DND-41 (cell line): ENCODE measurements around the gene LAMB2.

Source experiments
- ATAC-seq: fragments of 200-7000 bp; cut with Tn5 transposase; 3 replicates; pipeline ENCODE4 v1.9.1; 2021; ENCODE audit warnings: low read depth; ENCODE audit not compliant: insufficient read depth
- DNase-seq: peaks from one replicate; pipeline ENCODE4 v3.0.0-alpha.2; 2020
- H2AFZ ChIP-seq: 2 replicates; pipeline ENCODE4 v1.6.0; 2012; ENCODE audit warnings: low read depth, low read length
- H3K27ac ChIP-seq: 2 replicates; pipeline ENCODE4 v1.5.1; 2012; ENCODE audit warnings: low read length, inconsistent platforms
- H3K27me3 ChIP-seq: fragments of 200-600 bp; sonication (generic); 2 replicates; pipeline ENCODE4 v1.6.0; 2012; ENCODE audit warnings: low read length, mild to moderate bottlenecking, inconsistent platforms; ENCODE audit not compliant: insufficient read depth, poor library complexity
- H3K36me3 ChIP-seq: 2 replicates; pipeline ENCODE4 v1.5.1; 2012; ENCODE audit warnings: low read length, inconsistent platforms; ENCODE audit not compliant: insufficient read depth
- H3K4me1 ChIP-seq: 2 replicates; pipeline ENCODE4 v1.5.1; 2012; ENCODE audit warnings: mild to moderate bottlenecking, low read length; ENCODE audit not compliant: insufficient read depth
- H3K4me2 ChIP-seq: 2 replicates; pipeline ENCODE4 v1.6.0; 2012; ENCODE audit warnings: mild to moderate bottlenecking, moderate library complexity, low read length, inconsistent platforms; ENCODE audit not compliant: insufficient read depth
- H3K4me3 ChIP-seq, 2 experiments: fragments of 200-600 bp in 1 of 2; shearing (Covaris generic) in 1 of 2; 2 replicates each; pipeline ENCODE4 v1.5.1; 2012 to 2016; ENCODE audit warnings: inconsistent platforms in 2 of 2, low read length in 2 of 2, mild to moderate bottlenecking in 2 of 2, low read depth in 1 of 2, moderate library complexity in 1 of 2
- H3K79me2 ChIP-seq: 2 replicates; pipeline ENCODE4 v1.6.0; 2012; ENCODE audit warnings: low read length, inconsistent platforms; ENCODE audit not compliant: insufficient read depth
- H3K9ac ChIP-seq: 2 replicates; pipeline ENCODE4 v1.6.0; 2012; ENCODE audit warnings: low read depth, mild to moderate bottlenecking, inconsistent platforms, low read length, moderate library complexity
- H3K9me3 ChIP-seq: 2 replicates; pipeline ENCODE4 v1.5.1; 2012; ENCODE audit warnings: low read length, moderate library complexity, mild to moderate bottlenecking, inconsistent platforms; ENCODE audit not compliant: insufficient read depth, severe bottlenecking
- H4K20me1 ChIP-seq: 2 replicates; pipeline ENCODE4 v1.6.0; 2012; ENCODE audit warnings: low read length; ENCODE audit not compliant: insufficient read depth
- EZH2 ChIP-seq: IDR thresholded peaks from 3 replicates; pipeline ENCODE4 v1.6.1; 2012; ENCODE audit warnings: borderline replicate concordance, low read depth, mild to moderate bottlenecking, moderate library complexity, low read length, inconsistent platforms; ENCODE audit not compliant: severe bottlenecking
- TF ChIP-seq, protein P1 (sequence below): IDR thresholded peaks from 2 replicates; pipeline ENCODE4 v1.5.1; 2012; ENCODE audit warnings: borderline replicate concordance, low read length, moderate library complexity, mild to moderate bottlenecking; ENCODE audit not compliant: poor library complexity, severe bottlenecking; ENCODE audit errors: extremely low read depth

The LAMB2 gene

DNA sequence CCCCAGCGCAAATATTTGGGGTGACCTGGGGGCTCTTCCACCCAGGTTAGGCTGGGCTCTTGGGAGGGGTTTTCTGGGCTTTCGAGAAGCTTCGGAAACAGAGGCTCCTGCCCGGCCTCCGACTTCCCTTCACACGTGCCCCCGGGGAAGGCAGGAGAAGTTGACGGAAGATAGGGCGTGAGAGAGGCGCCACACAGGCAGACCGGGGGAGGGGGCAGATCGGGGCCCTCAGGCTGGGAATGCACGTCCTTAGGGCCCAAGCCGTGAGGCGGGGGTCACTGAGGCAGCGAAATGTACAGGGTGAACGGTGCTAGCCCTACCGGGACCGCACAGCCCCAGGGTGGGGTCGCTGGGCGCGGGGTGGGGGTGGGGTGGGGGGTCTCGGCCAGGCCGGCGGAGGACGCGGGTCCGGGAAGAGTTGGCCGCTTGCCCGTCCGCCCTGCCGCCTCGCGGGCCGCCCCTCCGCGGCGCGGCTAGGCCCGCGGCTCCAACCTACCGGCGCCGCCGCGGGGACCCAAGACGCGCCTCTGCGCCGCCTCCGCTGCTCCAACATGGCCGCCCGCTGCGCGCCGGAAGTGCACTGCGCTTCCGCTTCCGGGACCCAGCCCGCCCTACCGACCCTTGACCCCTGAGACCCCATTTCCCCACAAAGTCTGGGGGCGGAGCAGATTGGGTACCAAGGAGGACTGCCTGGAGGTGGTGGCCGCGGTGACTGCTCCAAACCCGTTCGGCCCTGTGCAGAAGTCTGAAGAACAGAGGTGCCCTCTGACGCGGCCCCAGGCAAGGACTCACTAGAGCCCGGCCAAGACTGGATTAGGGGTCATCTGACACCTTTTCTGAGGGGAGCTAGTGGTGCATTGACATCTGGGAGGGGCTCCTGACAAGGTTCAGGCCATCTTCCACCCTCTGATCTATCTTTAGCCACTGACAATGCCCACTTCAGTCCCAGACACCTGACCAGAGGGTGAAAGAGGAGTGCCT, 33.2 kb upstream of the LAMB2 start, which contains the start of gene CCDC71:
Gene CCDC71 (minus strand): TSS at position 561 of the 981 bp plus-strand sequence. CDS start 2,123 bp downstream, outside the sequence.
- ATAC-seq (peak; percentile 87), DNase-seq (peak; percentile 87)
- no peak for TF ChIP-seq EZH2
- TF ChIP-seq, protein P1, sequence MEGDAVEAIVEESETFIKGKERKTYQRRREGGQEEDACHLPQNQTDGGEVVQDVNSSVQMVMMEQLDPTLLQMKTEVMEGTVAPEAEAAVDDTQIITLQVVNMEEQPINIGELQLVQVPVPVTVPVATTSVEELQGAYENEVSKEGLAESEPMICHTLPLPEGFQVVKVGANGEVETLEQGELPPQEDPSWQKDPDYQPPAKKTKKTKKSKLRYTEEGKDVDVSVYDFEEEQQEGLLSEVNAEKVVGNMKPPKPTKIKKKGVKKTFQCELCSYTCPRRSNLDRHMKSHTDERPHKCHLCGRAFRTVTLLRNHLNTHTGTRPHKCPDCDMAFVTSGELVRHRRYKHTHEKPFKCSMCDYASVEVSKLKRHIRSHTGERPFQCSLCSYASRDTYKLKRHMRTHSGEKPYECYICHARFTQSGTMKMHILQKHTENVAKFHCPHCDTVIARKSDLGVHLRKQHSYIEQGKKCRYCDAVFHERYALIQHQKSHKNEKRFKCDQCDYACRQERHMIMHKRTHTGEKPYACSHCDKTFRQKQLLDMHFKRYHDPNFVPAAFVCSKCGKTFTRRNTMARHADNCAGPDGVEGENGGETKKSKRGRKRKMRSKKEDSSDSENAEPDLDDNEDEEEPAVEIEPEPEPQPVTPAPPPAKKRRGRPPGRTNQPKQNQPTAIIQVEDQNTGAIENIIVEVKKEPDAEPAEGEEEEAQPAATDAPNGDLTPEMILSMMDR = no peak
- Histone ChIP-seq H3K9ac (peak within 1 kb of the TSS; percentile 77), H3K9me3 (peaks cover 7% of the 10 kb centered on the region), H3K27ac (peak within 1 kb of the TSS; percentile 80), H2AFZ (peak within 1 kb of the TSS; percentile 88), H3K4me1 (peaks cover 35% of the 10 kb centered on the region), H3K27me3 (no peaks in the 10 kb centered on the region), H3K79me2 (peaks cover 44% of the 10 kb centered on the region), H3K36me3 (peaks cover 40% of the 10 kb centered on the region), H3K4me3 (peak within 1 kb of the TSS; percentile 84 to 95), H3K4me2 (peak within 1 kb of the TSS; percentile 74), H4K20me1 (peaks cover 34% of the 10 kb centered on the region)

DNA sequence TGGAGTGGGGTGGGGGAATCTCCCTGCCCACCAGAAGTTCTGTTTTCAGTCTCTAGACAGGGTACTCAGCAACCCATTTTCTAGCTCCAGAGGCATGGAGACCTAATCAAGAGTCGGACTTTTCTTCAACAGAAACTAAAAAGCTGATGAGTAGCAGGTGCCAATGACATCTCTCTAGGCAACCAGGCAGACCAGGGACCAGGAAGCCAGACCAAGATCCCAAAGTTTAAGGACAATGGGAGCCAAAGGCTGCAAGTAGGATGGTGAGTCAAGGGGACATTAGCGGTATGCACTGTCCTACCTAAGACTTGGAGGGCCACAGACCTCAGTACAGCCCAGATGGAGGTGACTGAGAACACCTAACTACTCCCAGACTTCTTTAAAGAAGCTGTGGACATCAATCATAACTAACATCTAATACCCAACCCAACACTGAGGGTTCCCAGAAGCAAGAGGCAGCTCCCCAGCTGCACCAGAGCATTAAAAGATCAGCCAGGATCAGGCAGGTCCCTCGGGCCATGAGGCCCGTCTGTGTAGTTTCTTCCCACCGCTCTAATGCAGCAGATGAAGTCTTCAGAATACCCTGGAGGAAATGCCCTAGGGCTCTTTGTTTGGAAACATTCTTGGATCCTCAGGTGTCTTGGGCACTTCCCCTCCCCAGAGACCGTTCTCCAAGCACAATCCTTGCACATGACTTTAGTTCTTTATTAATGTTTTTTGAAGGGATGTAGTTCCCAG, 32.3 kb upstream of the LAMB2 start:
- Histone ChIP-seq H2AFZ (no peak overlapping the region), H4K20me1 (peaks cover 34% of the 10 kb centered on the region), H3K27ac (peak overlapping the region; percentile 80), H3K79me2 (peaks cover 44% of the 10 kb centered on the region), H3K27me3 (no peaks in the 10 kb centered on the region), H3K4me2 (peak overlapping the region; percentile 74), H3K4me1 (peaks cover 29% of the 10 kb centered on the region), H3K9me3 (peaks cover 7% of the 10 kb centered on the region), H3K36me3 (peaks cover 40% of the 10 kb centered on the region), H3K4me3 (peak overlapping the region; percentile 84 to 95), H3K9ac (peak overlapping the region; percentile 77)
- TF ChIP-seq EZH2 = no peak
- TF ChIP-seq, protein P1 = no peak
- ATAC-seq (no peak), DNase-seq (no peak)

DNA sequence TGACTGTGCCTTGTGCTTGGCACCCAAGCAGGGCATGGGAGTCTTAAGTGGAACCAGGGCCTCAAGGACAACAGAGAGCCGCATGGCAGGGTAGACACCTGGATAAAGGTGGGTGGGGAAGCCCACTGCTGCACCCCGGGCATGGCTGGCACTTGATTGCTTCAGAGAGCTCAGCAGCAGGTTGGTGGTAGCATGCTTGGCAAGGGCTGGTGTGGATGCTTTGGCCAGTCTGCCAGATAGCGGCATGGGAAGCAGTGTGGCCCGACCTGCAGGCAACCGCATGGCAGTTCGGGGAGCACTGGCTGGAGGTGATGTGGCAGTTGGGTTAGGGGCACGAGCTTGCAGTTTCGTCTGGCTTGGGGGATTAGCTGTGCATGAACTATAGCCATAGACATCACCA, 30.8 kb upstream of the LAMB2 start:
- Histone ChIP-seq H3K36me3 (peaks cover 40% of the 10 kb centered on the region), H3K79me2 (peaks cover 44% of the 10 kb centered on the region), H4K20me1 (peaks cover 37% of the 10 kb centered on the region), H3K27me3 (no peaks in the 10 kb centered on the region), H3K9ac (no peak overlapping the region), H2AFZ (no peak overlapping the region), H3K9me3 (peaks cover 7% of the 10 kb centered on the region), H3K27ac (no peak overlapping the region), H3K4me2 (peak overlapping the region; percentile 74; the same call in 1 of the 2 replicates), H3K4me1 (peaks cover 29% of the 10 kb centered on the region), H3K4me3 (no peak overlapping the region)
- DNase-seq (no peak), ATAC-seq (no peak)
- TF ChIP-seq, protein P1 = no peak
- TF ChIP-seq EZH2 = no peak
